GM12892 (cell line): ENCODE results near the gene VAT1.

ENCODE experiments used
- POLR2A ChIP-seq: IDR thresholded peaks from 2 replicates; pipeline ENCODE4 v1.6.1; 2011; ENCODE audit warnings: low read depth, low read length, control low read depth
- POLR2AphosphoS5 ChIP-seq: IDR thresholded peaks from 2 replicates; pipeline ENCODE4 v1.6.1; 2011; ENCODE audit warnings: low read depth, low read length, control low read depth
- TAF1 ChIP-seq: IDR thresholded peaks from 2 replicates; pipeline ENCODE4 v1.6.1; 2011; ENCODE audit warnings: low read depth, mild to moderate bottlenecking, control low read depth, low read length, borderline replicate concordance

GRCh38 chr17:43033948-43034881 lies 12.0 kb upstream of the VAT1 start:
- TF ChIP-seq POLR2A (no peak), TAF1 (no peak), POLR2AphosphoS5 (no peak)
